Loucy (cell line): ENCODE data around the gene AQP9.

Experiments
- H2AFZ ChIP-seq: fragments of 200-600 bp; sonication (generic); 2 replicates; pipeline ENCODE4 v1.6.0; 2016; ENCODE audit warnings: antibody characterized with exemption, mild to moderate bottlenecking, low read length, moderate library complexity
- H3F3A ChIP-seq: fragments of 200-600 bp; 2 replicates; pipeline ENCODE4 v1.6.0; 2016; ENCODE audit warnings: antibody characterized with exemption, low read depth, mild to moderate bottlenecking
- H3K27me3 ChIP-seq: fragments of 200-600 bp; sonication (generic); 2 replicates; pipeline ENCODE4 v1.6.1; 2014; ENCODE audit warnings: low read length, mild to moderate bottlenecking; ENCODE audit not compliant: insufficient read depth, poor library complexity, severe bottlenecking
- H3K36me3 ChIP-seq: fragments of 200-600 bp; sonication (generic); 2 replicates; pipeline ENCODE4 v1.6.1; 2016; ENCODE audit warnings: low read length; ENCODE audit not compliant: insufficient read depth
- H3K4me1 ChIP-seq: fragments of 200-600 bp; sonication (generic); 2 replicates; pipeline ENCODE4 v1.5.1; 2014; ENCODE audit warnings: low read length, mild to moderate bottlenecking; ENCODE audit not compliant: insufficient read depth, poor library complexity, severe bottlenecking
- H3K4me2 ChIP-seq: fragments of 200-600 bp; sonication (generic); 2 replicates; pipeline ENCODE4 v1.6.0; 2014; ENCODE audit warnings: antibody characterized with exemption, low read length, low read depth, mild to moderate bottlenecking; ENCODE audit not compliant: poor library complexity, severe bottlenecking
- H3K4me3 ChIP-seq: fragments of 200-600 bp; sonication (generic); 2 replicates; pipeline ENCODE4 v1.5.1; 2014; ENCODE audit warnings: low read length, mild to moderate bottlenecking, mixed read lengths; ENCODE audit not compliant: poor library complexity, severe bottlenecking
- H3K79me2 ChIP-seq: fragments of 200-600 bp; sonication (generic); 2 replicates; pipeline ENCODE4 v1.6.1; 2014; ENCODE audit warnings: low read length; ENCODE audit not compliant: insufficient read depth
- H3K9ac ChIP-seq: fragments of 200-600 bp; sonication (generic); 2 replicates; pipeline ENCODE4 v1.6.0; 2014; ENCODE audit warnings: mild to moderate bottlenecking, low read depth, low read length, moderate library complexity; ENCODE audit not compliant: poor library complexity, severe bottlenecking
- H3K9me2 ChIP-seq: fragments of 200-600 bp; sonication (generic); replicated peaks from 2 replicates; pipeline ENCODE4 v1.6.1; 2016; ENCODE audit warnings: low read depth, low read length, mixed read lengths
- H3K9me3 ChIP-seq: fragments of 200-600 bp; sonication (generic); 2 replicates; pipeline ENCODE4 v1.6.1; 2014; ENCODE audit warnings: mild to moderate bottlenecking, antibody characterized with exemption, low read length, low read depth; ENCODE audit not compliant: insufficient read depth
- H4K20me1 ChIP-seq: fragments of 200-600 bp; sonication (generic); 2 replicates; pipeline ENCODE4 v1.6.0; 2014; ENCODE audit warnings: antibody characterized with exemption, low read length, mild to moderate bottlenecking; ENCODE audit not compliant: insufficient read depth, poor library complexity, severe bottlenecking
- EZH2phosphoT487 ChIP-seq: fragments of 200-600 bp; IDR thresholded peaks from 2 replicates; pipeline ENCODE4 v1.6.1; 2018; ENCODE audit warnings: antibody characterized with exemption, mild to moderate bottlenecking, moderate library complexity, borderline replicate concordance
- TF ChIP-seq, protein P1 (sequence below): fragments of 200-600 bp; sonication (generic); conservative IDR thresholded peaks from 2 replicates; pipeline ENCODE4 v1.5.1; 2014; ENCODE audit warnings: mild to moderate bottlenecking, antibody characterized with exemption, low read length

The AQP9 gene

GRCh38 chr15:58217460-58217859, 79.3 kb downstream of the AQP9 start:
- H3K27me3 ChIP-seq = no peaks in the 10 kb centered on the region
- TF ChIP-seq, protein P1, sequence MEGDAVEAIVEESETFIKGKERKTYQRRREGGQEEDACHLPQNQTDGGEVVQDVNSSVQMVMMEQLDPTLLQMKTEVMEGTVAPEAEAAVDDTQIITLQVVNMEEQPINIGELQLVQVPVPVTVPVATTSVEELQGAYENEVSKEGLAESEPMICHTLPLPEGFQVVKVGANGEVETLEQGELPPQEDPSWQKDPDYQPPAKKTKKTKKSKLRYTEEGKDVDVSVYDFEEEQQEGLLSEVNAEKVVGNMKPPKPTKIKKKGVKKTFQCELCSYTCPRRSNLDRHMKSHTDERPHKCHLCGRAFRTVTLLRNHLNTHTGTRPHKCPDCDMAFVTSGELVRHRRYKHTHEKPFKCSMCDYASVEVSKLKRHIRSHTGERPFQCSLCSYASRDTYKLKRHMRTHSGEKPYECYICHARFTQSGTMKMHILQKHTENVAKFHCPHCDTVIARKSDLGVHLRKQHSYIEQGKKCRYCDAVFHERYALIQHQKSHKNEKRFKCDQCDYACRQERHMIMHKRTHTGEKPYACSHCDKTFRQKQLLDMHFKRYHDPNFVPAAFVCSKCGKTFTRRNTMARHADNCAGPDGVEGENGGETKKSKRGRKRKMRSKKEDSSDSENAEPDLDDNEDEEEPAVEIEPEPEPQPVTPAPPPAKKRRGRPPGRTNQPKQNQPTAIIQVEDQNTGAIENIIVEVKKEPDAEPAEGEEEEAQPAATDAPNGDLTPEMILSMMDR = peak; percentile 44
- no peak for TF ChIP-seq EZH2phosphoT487

DNA sequence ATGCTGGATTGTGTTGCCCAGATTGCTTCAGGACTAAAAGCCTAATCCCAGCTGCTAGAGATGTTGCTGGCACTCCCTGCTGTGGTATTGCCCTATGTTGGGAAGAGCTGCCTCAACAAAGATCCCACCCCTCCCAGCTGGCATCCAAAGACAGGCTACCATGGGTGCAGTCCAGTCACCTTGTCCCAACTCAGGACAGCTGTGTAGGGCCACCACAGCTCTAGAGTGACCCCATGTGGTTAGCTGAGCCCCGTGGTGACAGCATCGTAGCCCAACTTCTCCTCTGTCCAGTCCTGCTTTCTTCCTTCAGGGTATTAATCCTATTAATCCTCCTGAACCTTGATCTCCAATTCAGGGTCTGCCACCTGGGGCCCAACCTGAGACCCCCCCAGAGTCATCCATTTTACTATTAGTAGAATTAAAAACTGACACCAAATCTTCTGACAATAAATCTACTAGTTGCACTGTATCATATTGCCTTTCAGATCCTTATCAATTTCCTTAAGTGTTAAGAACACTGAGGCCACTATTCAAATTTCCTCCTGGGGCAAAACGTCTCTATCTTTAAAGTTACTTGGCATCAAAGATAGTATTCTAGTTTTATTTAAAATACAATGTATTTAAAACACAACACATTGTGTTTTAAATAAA, 83.5 kb downstream of the AQP9 start:
- Histone ChIP-seq H3K9me3 (no peaks in the 10 kb centered on the region), H3F3A (no peaks in the 10 kb centered on the region), H2AFZ (no peak overlapping the region), H3K27me3 (no peaks in the 10 kb centered on the region), H3K4me1 (peaks cover 29% of the 10 kb centered on the region), H3K4me2 (no peak overlapping the region), H3K4me3 (no peak overlapping the region), H3K9ac (no peak overlapping the region), H3K79me2 (no peaks in the 10 kb centered on the region), H3K9me2 (no peaks in the 10 kb centered on the region), H3K36me3 (no peaks in the 10 kb centered on the region), H4K20me1 (no peaks in the 10 kb centered on the region)
- TF ChIP-seq, protein P1 = peak; percentile 71
- TF ChIP-seq EZH2phosphoT487 = no peak

More at GRCh38 chr15:58217460-58217859, 79.3 kb downstream of the AQP9 start:
- no peak overlapping the region for H2AFZ ChIP-seq
- H3K4me3 ChIP-seq = no peak overlapping the region
- no peaks in the 10 kb centered on the region for H3K36me3 ChIP-seq
- no peaks in the 10 kb centered on the region for H3K9me3 ChIP-seq
- H3K9me2 ChIP-seq = no peaks in the 10 kb centered on the region
- H3K4me2 ChIP-seq = no peak overlapping the region
- peaks cover 8% of the 10 kb centered on the region for H3K4me1 ChIP-seq
- H3K79me2 ChIP-seq = no peaks in the 10 kb centered on the region
- no peaks in the 10 kb centered on the region for H3F3A ChIP-seq
- no peak overlapping the region for H3K9ac ChIP-seq
- H4K20me1 ChIP-seq = no peaks in the 10 kb centered on the region

DNA sequence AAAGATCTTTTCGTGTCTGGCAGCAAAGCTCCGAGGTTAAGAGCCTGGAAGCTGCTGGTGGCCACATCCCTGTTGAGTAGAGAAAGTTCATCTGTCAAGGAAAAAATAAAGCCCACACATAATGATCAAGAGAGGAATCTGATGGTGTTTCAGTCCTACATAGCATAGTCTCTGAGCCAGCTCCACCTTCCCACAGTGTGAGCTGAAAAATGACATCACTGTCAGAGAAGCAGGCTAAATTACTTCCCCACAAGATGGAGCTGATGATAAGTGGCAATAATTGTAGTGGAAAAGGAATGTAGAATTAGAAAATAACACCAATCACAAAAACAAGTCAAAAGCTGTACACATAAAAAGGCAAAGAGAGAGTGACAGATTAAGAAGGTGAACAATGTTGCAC, 84.5 kb downstream of the AQP9 start:
- no peak for TF ChIP-seq EZH2phosphoT487
- TF ChIP-seq, protein P1 = no peak; the same call in 1 of the 2 replicates
- H2AFZ ChIP-seq = no peak overlapping the region
- H3K4me2 ChIP-seq = no peak overlapping the region

More for the DNA sequence above, 84.5 kb downstream of the AQP9 start:
- H3K79me2 ChIP-seq = no peaks in the 10 kb centered on the region
- no peaks in the 10 kb centered on the region for H3K36me3 ChIP-seq
- H3K9me2 ChIP-seq = no peaks in the 10 kb centered on the region
- no peaks in the 10 kb centered on the region for H3K9me3 ChIP-seq
- H4K20me1 ChIP-seq = no peaks in the 10 kb centered on the region
- H3F3A ChIP-seq = no peaks in the 10 kb centered on the region
- no peak overlapping the region for H3K9ac ChIP-seq
- no peaks in the 10 kb centered on the region for H3K27me3 ChIP-seq
- peaks cover 29% of the 10 kb centered on the region for H3K4me1 ChIP-seq
- H3K4me3 ChIP-seq = no peak overlapping the region
